Stomach (tissue), 9 donors: ENCODE measurements around the gene SSH2. TPM values are rescaled to one million over a fixed set of nuclear protein-coding genes. Genes with fewer than 3 reads are reported as not detected.

ENCODE experiments used
- DNase-seq, 2 donors: peaks; one replicate each; pipeline versions ENCODE4 v3.0.0 to v3.0.0-alpha.2; 2013 to 2019
- H3K27ac ChIP-seq, 5 donors: fragments of 200-600 bp in 4 of 5; sonication (generic) in 4 of 5; one replicate each; pipeline ENCODE4 v1.5.1; 2013 to 2019; ENCODE audit warnings: mild to moderate bottlenecking in 1 of 5, moderate library complexity in 1 of 5
- H3K27me3 ChIP-seq, 3 donors: fragments of 200-600 bp; sonication (generic); one replicate each; pipeline ENCODE4 v1.5.1; 2017 to 2019; ENCODE audit warnings: mixed run types in 1 of 3
- H3K36me3 ChIP-seq, 4 donors: fragments of 200-600 bp; sonication (generic); 1 replicate in 3 of 4; 2 replicates in 1 of 4; pipeline ENCODE4 v1.5.1; 2016 to 2019
- H3K4me1 ChIP-seq, 4 donors: fragments of 200-600 bp; sonication (generic); one replicate each; pipeline ENCODE4 v1.5.1; 2016 to 2019
- H3K4me3 ChIP-seq, 4 donors: fragments of 200-600 bp; sonication (generic) in 3 of 4; one replicate each; pipeline ENCODE4 v1.5.1; 2016 to 2019; ENCODE audit warnings: mild to moderate bottlenecking in 1 of 4
- H3K9me3 ChIP-seq, 4 donors: fragments of 200-600 bp; sonication (generic); one replicate each; pipeline ENCODE4 v1.5.1; 2016 to 2019
- CTCF ChIP-seq, 7 experiments: fragments of 450-650 bp in 4 of 7; fragments of 200-600 bp in 3 of 7; sonication (generic) in 3 of 7; IDR thresholded peaks; one replicate each; pipeline ENCODE4 v1.5.1; 2016 to 2019; ENCODE audit warnings: antibody characterized with exemption in 7 of 7, control low read depth in 2 of 7, mild to moderate bottlenecking in 1 of 7
- EP300 ChIP-seq: sonication (generic); formaldehyde crosslinking; IDR thresholded peaks from one replicate; pipeline ENCODE4 v1.6.1; 2017; ENCODE audit warnings: antibody characterized with exemption
- POLR2A ChIP-seq, 4 donors: fragments of 450-650 bp; IDR thresholded peaks; one replicate each; pipeline ENCODE4 v1.6.1; 2016; ENCODE audit warnings: antibody characterized with exemption in 4 of 4, control low read depth in 2 of 4, mild to moderate bottlenecking in 1 of 4, moderate library complexity in 1 of 4
- POLR2AphosphoS5 ChIP-seq, 3 donors: sonication (generic); formaldehyde crosslinking; IDR thresholded peaks; one replicate each; pipeline ENCODE4 v1.6.1; 2016; ENCODE audit warnings: antibody characterized with exemption in 3 of 3
- WGBS, 5 donors: extraction: QIAGEN DNeasy Blood & Tissue Kit in 3 of 5; methylation state at CpG; one replicate each; pipeline versions ENCODE4 v1.1.5 to v1.1.7; 2013 to 2018; 5-methylcytosine and 5-hydroxymethylcytosine counted together
- intact Hi-C: fragments of 100-400 bp; cut with DNase I; formaldehyde crosslinking; loops from one replicate; pipeline ENCODE4 v1.15.1; 2023; ENCODE audit warnings: low total_unique reads
- polyA plus RNA-seq, 3 donors: library from polyadenylated mRNA; stranded (reverse); fragments of 200-250 nt; gene quantifications; one replicate each; pipeline ENCODE4 v1.2.3, GENCODE V29; 2013
- total RNA-seq, 5 donors: library from RNA; depleted of rRNA; stranded (reverse); fragments of >200 nt; gene quantifications; one replicate each; pipeline versions ENCODE4 v1.1.0 to v1.2.3, GENCODE V29; 2014 to 2016
- donor health status: healthy with polysubstance abuse.
- donor health status: Bipolar disorder and iron deficiency.
- donor health status: healthy.

The SSH2 gene
- total and polyA plus RNA-seq, 8 donors = 7.8 to 44.9 (median 24.1) TPM

- 0 to 1% (median 0%) methylated on average over 3 of the region's 3 CpGs for WGBS, 5 donors
- peaks cover 18 to 40% (median 30%) of the 10 kb centered on the region in 4 donors for H3K4me1 ChIP-seq
- H3K27ac ChIP-seq = peak overlapping the region; percentile 16 to 97 (median 96)
- no peaks in the 10 kb centered on the region for H3K9me3 ChIP-seq
- TF ChIP-seq CTCF (IDR thresholded peaks at IDR 0.05) (peak in 6 of 7 experiments; percentile 41 to 90 (median 82)), POLR2A (IDR thresholded peaks at IDR 0.05) (no peak), POLR2AphosphoS5 (IDR thresholded peaks at IDR 0.05) (peak in 1 of 3 donors; percentile 45)
- peak overlapping the region; percentile 75 to 97 (median 94) for H3K4me3 ChIP-seq
- intact Hi-C loops = loop anchor here (5.0 kb wide), 1 partner anchor 124 kb away; no protein-coding TSS in a partner anchor
- H3K27me3 ChIP-seq = no peaks in the 10 kb centered on the region
- DNase-seq = peak; percentile 69 to 93
- H3K36me3 ChIP-seq = no peaks in the 10 kb centered on the region
Observed at GRCh38 chr17:29931231-29931932, 1.4 kb upstream of the SSH2 start.

- Histone ChIP-seq H3K36me3 (no peaks in the 10 kb centered on the region), H3K27me3 (no peaks in the 10 kb centered on the region), H3K4me3 (peak overlapping the region; percentile 75 to 97 (median 94)), H3K27ac (peak overlapping the region; percentile 93 to 97 (median 96)), H3K9me3 (no peaks in the 10 kb centered on the region), H3K4me1 (peaks cover 18 to 40% (median 31%) of the 10 kb centered on the region in 4 donors)
- DNase-seq = no peak
- no peak for TF ChIP-seq CTCF (IDR thresholded peaks at IDR 0.05)
- intact Hi-C loops = loop anchor here (5.0 kb wide), 1 partner anchor 123 kb away; no protein-coding TSS in a partner anchor
- WGBS, 5 donors = 0 to 1% (median 1%) methylated on average over 17 to 20 of the region's 20 CpGs
Observed at GRCh38 chr17:29930409-29931010, 482 bp upstream of the SSH2 start.

- peak overlapping the region; percentile 93 to 97 (median 96) for H3K27ac ChIP-seq
- H3K4me3 ChIP-seq = peak overlapping the region; percentile 75 to 97 (median 94)
- no peaks in the 10 kb centered on the region for H3K27me3 ChIP-seq
- H3K9me3 ChIP-seq = no peaks in the 10 kb centered on the region
- intact Hi-C loops = no loop called here
- WGBS, 5 donors = 0 to 2% (median 1%) methylated on average over 13 of the region's 13 CpGs
- no peaks in the 10 kb centered on the region for H3K36me3 ChIP-seq
- TF ChIP-seq CTCF (IDR thresholded peaks at IDR 0.05) (no peak), POLR2AphosphoS5 (IDR thresholded peaks at IDR 0.05) (peak in 1 of 3 donors; percentile 27), EP300 (no peak), POLR2A (IDR thresholded peaks at IDR 0.05) (no peak)
- peaks cover 18 to 48% (median 31%) of the 10 kb centered on the region in 4 donors for H3K4me1 ChIP-seq
- DNase-seq = peak; percentile 43 to 73
Observed at GRCh38 chr17:29929006-29929532, 959 bp downstream of the SSH2 start.

DNA sequence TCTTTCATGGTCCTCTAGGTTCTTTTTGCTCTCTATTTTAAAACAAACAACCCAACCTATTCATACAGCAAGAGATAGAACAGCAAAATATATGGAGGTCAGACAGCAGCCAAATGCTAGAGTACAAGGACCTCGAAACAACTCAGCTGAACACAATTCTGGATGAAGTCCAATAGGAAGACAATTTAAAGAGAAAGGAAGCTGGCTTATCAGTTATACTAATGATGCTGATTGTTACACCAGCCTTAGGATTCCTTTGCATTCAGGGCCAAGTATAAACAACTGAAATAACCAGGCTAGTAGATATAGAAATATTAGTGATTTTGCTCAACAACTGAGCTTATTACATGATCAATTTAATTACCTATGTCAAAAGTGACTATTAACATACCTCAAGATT, 2.5 kb downstream of the SSH2 start:
- 2 to 18% (median 15%) methylated on average over 1 of the region's 1 CpG for WGBS, 5 donors
- Histone ChIP-seq H3K27ac (no peak overlapping the region), H3K27me3 (no peaks in the 10 kb centered on the region), H3K36me3 (no peaks in the 10 kb centered on the region), H3K4me1 (peaks cover 18 to 54% (median 31%) of the 10 kb centered on the region in 4 donors), H3K9me3 (no peaks in the 10 kb centered on the region), H3K4me3 (no peak overlapping the region)
- intact Hi-C loops = no loop called here
- TF ChIP-seq POLR2AphosphoS5 (IDR thresholded peaks at IDR 0.05) (no peak), CTCF (IDR thresholded peaks at IDR 0.05) (no peak), EP300 (no peak), POLR2A (IDR thresholded peaks at IDR 0.05) (no peak)
- no peak for DNase-seq
